HG02571 (cell line): ENCODE measurements around the gene NR4A1.

Source experiments
- ATAC-seq: cut with Tn5 transposase; IDR thresholded peaks from one replicate; pipeline ENCODE4 v1.9.1; 2021; ENCODE audit warnings: mild to moderate bottlenecking, moderate library complexity; ENCODE audit not compliant: unreplicated experiment

NR4A1 gene

GRCh38 chr12:52074971-52075724 lies 23.9 kb downstream of the NR4A1 start:
- no peak for ATAC-seq

GRCh38 chr12:52076811-52077210 lies 25.6 kb downstream of the NR4A1 start:
- no peak for ATAC-seq

- no peak for ATAC-seq
Observed at GRCh38 chr12:52078276-52078675, 27.0 kb downstream of the NR4A1 start.

GRCh38 chr12:52079576-52080402 lies 28.5 kb downstream of the NR4A1 start, which contains the start of gene SMIM41:
Gene SMIM41 (plus strand): TSS chr12:52079704. CDS start chr12:52079780, 76 bp downstream.
- no peak for ATAC-seq

GRCh38 chr12:52080403-52081251 lies 29.4 kb downstream of the NR4A1 start:
- no peak for ATAC-seq

- peak; percentile 47 for ATAC-seq
Observed at GRCh38 chr12:52081263-52081733, 30.1 kb downstream of the NR4A1 start.

DNA sequence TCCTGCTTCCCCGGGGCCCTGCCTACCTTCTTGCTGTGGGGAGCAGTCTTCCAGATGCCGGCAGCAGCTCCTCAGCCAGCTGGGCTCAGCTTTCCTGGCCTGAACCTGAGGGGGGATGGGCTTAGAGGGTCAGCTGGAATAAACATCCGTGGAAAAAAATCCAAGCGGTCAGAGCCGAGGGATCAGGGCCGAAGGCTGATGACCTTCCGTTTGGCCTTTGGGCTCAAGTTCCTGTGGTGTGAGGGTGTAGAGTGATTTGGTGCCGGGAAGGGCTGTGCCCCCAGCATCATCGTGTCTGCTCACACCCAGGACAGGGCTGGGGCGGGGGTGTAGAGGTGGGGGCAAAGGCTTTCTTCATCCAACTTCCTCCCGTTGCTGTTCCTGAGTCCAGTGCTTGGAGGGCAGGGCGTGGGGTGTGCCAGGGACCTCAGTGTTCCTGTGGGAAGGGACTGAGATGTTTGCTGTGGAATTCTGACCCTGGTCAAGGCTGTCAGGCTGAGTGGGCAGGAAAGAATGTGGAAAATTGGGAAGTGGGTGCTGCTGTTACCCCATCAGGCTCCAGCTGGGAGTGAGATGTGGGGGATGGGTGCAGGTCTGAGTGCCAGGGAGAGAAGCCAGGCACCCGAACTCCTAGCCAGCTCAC lies 30.9 kb downstream of the NR4A1 start:
- ATAC-seq: no peak

DNA sequence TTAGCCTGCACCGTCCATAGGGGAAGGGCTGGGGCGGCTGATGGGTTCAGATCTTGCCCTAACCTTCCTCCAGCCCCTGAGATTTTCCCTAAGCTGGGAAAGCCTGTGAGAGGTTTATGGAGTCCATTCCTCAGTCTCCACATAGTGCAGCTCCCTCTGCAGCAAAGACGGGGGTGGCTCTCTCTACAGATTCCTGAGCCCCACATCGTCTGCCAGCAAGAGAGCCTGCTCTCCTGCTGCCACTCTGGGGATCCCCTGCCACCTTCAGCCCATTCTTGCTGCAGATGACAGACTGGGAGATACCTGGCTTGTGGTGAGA lies 31.4 kb downstream of the NR4A1 start:
- ATAC-seq: no peak

DNA sequence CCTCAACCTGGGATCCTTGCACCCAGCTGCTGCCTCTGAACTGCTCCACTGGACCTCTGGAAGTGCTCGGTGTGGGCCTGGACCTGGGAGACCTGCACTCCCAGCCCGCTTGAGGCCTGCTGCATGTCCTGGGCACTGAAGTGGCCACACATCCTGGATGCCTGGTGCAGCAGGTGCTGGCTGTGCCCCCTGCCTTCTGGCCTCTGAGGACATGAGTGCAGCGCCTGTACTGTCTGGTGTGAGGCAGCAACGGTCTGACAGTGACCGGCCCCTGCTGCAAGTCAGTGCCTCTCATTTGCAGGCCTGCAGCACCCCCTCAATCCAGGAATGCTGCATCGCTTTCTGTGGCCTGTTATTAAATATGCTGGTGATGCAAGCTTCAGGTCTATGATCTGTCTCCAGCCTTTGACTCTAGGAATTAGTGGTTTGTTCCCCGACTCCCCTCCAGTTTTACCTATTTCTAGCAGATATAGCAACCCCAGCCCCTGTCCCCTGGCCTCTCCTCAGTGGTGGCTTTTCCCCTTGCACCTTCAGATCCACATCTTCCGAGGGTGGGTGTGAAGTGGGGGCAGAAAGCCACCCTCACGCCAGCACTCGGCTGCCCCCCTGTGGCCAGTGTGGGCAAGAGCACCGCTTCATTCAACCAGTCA lies 31.9 kb downstream of the NR4A1 start:
- ATAC-seq: no peak

- ATAC-seq: no peak
Observed at GRCh38 chr12:52083638-52083996, 32.4 kb downstream of the NR4A1 start.

DNA sequence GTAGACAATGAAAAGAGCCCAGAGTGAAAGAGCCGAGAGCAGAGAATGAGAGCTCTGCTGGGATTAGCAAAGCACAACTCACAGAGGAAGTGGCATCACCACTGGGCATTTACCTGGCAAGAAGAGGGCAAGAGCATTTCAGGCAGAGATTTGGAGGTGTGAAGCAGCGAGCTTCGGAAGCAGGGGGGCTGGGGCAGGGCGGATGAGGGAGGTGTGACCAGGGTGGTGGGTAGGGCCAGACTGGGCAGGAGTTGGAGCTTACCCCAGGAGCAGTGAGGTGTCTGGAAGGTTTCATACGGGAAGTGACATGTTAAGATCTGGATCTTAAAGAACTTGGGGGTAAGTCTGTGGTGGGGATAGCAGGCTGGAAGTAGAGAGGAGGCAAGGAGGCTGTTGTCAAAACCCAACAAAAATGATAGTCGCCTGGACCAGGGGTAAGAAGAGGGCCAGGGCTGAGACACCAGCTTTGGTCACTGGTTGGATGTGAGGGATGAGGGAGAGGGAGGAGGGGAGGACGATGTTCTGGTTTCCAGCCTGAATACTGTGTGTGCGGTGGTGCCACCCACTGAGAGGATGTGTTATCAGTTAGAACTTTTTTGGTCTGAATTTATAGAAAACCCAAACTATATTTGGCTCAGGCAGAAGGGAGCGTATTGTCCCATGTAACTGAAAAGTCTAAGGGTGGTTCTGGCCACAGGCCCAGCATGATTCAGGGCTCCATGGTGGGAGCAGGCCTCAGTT lies 33.4 kb downstream of the NR4A1 start:
- no peak for ATAC-seq

GRCh38 chr12:52085682-52086180 lies 34.5 kb downstream of the NR4A1 start:
- ATAC-seq: no peak

DNA sequence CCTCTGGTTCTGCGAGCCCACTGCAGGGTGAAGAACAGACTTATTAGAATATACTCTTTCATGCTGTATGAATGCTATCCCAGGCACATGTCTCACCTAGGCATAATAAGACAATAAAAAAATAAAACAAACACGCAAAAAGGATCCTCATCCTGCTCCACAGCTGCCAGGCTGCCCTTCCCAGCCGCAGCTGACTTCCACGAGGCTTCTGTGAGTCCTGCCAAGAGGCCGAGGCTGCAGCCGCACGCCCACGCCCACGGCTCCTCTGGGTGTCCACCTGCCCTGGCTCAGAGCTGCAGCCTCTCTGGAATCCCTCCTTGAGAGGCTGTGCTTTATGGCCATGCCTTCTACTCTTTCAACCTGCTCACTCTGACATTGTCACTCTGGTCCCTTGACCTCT lies 35.1 kb downstream of the NR4A1 start:
- no peak for ATAC-seq

GRCh38 chr12:52086944-52087835 lies 35.9 kb downstream of the NR4A1 start:
- no peak for ATAC-seq

DNA sequence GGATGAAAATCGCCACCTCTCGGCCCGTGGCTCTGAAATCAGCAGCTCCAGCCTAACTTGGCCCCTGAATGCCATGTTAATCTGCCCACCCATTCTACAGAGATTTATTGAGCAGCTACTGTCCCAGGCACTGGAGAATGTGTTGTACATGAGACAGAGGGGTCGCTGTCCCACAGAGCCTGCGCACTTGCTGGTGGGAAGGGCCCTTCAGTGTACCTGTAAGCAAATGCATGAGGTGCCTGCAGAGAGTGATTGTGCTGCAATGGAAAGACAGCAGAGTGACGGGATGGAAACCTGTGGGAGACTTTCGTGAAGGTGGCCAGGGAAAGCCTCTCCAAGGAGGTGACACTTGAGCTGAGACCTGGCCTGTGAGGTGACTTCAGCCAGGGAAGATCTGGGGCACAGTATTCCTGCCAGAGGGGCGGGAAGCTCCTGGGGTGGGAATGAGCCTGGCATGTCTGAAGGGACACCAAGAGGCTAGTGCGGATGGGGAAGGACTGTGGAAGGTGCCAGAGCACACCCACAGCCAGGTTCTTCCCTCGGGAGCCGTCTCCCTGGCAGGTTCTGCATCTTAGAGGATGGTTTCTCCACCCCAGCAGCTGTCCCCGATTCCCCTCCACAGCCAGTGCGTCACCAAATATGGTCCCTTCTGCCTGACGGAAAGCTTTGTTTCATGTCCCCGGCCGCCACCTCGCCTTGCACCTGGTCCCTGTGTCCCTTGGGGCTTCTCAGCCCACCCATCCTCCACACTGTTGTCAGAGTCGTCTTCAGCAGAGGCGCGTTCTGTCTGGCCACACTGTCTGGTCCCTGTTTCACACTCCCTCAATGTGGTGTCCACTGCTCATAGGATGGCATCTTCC lies 36.9 kb downstream of the NR4A1 start:
- no peak for ATAC-seq

DNA sequence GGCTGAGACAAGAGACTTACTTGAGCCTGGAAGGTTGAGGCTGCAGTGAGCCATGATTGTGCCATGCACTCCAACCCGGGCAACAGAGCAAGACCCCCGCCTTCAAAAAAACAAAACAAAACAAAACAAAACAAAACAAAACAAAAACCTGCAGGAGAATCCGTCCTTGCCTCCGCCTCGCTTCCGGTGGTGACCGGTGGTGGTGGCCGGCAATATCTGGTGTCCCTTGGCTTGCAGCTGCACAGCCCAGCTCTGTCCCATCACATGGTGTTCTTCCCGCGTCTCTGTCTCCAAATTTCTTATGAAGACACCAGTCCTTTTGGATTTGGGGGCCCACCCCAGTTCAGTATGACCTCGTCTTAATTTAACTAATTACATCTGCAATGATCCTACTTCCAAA lies 38.2 kb downstream of the NR4A1 start:
- no peak for ATAC-seq

- ATAC-seq: no peak
Observed at GRCh38 chr12:52090291-52090690, 39.0 kb downstream of the NR4A1 start.

DNA sequence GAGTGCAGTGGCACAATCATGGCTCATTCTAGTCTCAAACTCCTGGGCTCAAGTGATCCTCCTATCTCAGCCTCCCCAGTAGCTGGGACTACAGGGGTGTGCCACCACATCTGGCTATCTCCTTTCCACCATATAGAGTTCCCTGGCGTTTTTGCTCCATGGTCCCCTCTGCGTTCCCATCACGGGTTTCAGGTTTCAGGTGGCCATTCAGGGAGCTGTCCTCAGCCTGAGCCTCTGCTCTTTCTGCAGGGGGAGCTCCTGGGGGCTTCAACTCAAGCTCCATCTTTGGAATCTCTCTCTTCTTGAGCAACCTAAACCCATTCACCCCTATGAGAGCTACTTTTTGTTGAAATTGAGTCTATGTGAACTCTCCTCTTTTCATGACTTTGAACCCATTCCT lies 39.8 kb downstream of the NR4A1 start:
- no peak for ATAC-seq
